Activated CD8-positive, alpha-beta T cell treated with anti-CD3 and anti-CD28 coated beads for 36 hours (primary cell): ENCODE results near the gene IRF2. TPM values are rescaled to one million over a fixed set of nuclear protein-coding genes. Genes with fewer than 3 reads are reported as not detected.

Experiments used
- ATAC-seq: fragments of 200-7000 bp; cut with Tn5 transposase; one replicate; pipeline ENCODE4 v1.10.0; 2021; ENCODE audit warnings: mild to moderate bottlenecking, moderate library complexity
- CTCF ChIA-PET: fragments of 350-600 bp; sonication (Branson Sonifier 250); formaldehyde crosslinking; loops from one replicate; lab custom pipeline; 2021; ENCODE audit warnings: antibody characterized with exemption; lab: Charles Lee
- POLR2A ChIA-PET: fragments of 350-600 bp; sonication (Branson Sonifier 250); formaldehyde crosslinking; loops from one replicate; lab custom pipeline; 2021; ENCODE audit warnings: antibody characterized with exemption; lab: Charles Lee
- DNase-seq: peaks from one replicate; pipeline ENCODE4 v3.0.0-alpha.2; 2020
- H3K27ac Mint-ChIP-seq: one replicate; pipeline ENCODE4 v1.8.0; 2021; ENCODE audit warnings: mild to moderate bottlenecking, mixed read lengths
- H3K27me3 Mint-ChIP-seq: one replicate; pipeline ENCODE4 v1.8.0; 2021; ENCODE audit warnings: mixed read lengths
- H3K36me3 Mint-ChIP-seq: one replicate; pipeline ENCODE4 v1.8.0; 2021; ENCODE audit warnings: low read depth, mixed read lengths
- H3K4me1 Mint-ChIP-seq: one replicate; pipeline ENCODE4 v1.8.0; 2021; ENCODE audit warnings: low read depth, mixed read lengths
- H3K4me3 Mint-ChIP-seq: one replicate; pipeline ENCODE4 v1.8.0; 2021; ENCODE audit warnings: mild to moderate bottlenecking, moderate library complexity, mixed read lengths
- H3K9me3 Mint-ChIP-seq: one replicate; pipeline ENCODE4 v1.8.0; 2021; ENCODE audit warnings: mixed read lengths
- intact Hi-C: fragments of 100-400 bp; cut with micrococcal nuclease; formaldehyde crosslinking; loops from one replicate; pipeline ENCODE4 v1.10.0; 2022
- total RNA-seq, 2 experiments: library from RNA; stranded (reverse); gene quantifications; one replicate each; pipeline ENCODE4 v1.2.3, GENCODE V29; 2021
- TF ChIP-seq, protein P1 (sequence below): fragments of 200-600 bp; IDR thresholded peaks from one replicate; pipeline ENCODE4 v1.8.0; 2022; ENCODE audit warnings: antibody characterized with exemption, mild to moderate bottlenecking

The IRF2 gene
- total RNA-seq, 2 experiments from 2014 or later: 48.1 to 56.4 TPM

DNA sequence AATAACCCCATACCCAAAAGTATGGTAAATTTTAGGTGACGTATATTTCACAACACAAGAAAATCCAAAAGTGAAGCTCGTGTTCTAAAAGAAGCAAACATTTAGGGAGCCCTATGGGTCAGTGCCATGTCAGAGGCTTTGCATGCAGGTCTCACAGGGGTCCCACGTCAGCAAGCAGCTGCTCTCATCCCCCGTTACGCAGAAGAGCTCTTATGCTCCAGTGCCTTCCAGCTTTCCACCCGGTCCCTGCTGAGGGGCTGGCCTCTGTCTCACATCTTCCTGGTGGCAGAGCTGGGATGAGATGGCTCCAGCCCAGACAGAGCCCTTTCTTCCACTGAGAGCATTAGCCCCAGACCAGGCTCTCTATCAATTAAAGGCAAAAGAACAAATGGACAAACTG lies 82.0 kb downstream of the IRF2 start:
- ATAC-seq (no peak), DNase-seq (no peak)
- no peak overlapping the region for H3K4me3 Mint-ChIP-seq
- H3K27ac Mint-ChIP-seq: no peak overlapping the region
- TF ChIP-seq, protein P1, sequence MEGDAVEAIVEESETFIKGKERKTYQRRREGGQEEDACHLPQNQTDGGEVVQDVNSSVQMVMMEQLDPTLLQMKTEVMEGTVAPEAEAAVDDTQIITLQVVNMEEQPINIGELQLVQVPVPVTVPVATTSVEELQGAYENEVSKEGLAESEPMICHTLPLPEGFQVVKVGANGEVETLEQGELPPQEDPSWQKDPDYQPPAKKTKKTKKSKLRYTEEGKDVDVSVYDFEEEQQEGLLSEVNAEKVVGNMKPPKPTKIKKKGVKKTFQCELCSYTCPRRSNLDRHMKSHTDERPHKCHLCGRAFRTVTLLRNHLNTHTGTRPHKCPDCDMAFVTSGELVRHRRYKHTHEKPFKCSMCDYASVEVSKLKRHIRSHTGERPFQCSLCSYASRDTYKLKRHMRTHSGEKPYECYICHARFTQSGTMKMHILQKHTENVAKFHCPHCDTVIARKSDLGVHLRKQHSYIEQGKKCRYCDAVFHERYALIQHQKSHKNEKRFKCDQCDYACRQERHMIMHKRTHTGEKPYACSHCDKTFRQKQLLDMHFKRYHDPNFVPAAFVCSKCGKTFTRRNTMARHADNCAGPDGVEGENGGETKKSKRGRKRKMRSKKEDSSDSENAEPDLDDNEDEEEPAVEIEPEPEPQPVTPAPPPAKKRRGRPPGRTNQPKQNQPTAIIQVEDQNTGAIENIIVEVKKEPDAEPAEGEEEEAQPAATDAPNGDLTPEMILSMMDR: no peak
- intact Hi-C loops: no loop called here
- H3K27me3 Mint-ChIP-seq: no peaks in the 10 kb centered on the region
- H3K9me3 Mint-ChIP-seq: no peaks in the 10 kb centered on the region
- peaks cover 13% of the 10 kb centered on the region for H3K4me1 Mint-ChIP-seq
- ChIA-PET CTCF (interaction anchor here (1.1 to 2.2 kb wide), 4 partner anchors 11 to 136 kb away, joined by 3 to 5 read pairs (median 4); no protein-coding TSS in a partner anchor), POLR2A (interaction anchor here (1.0 to 1.6 kb wide), 2 partner anchors 16 to 20 kb away, joined by 3 read pairs; no protein-coding TSS in a partner anchor)
- H3K36me3 Mint-ChIP-seq: peaks cover 71% of the 10 kb centered on the region

DNA sequence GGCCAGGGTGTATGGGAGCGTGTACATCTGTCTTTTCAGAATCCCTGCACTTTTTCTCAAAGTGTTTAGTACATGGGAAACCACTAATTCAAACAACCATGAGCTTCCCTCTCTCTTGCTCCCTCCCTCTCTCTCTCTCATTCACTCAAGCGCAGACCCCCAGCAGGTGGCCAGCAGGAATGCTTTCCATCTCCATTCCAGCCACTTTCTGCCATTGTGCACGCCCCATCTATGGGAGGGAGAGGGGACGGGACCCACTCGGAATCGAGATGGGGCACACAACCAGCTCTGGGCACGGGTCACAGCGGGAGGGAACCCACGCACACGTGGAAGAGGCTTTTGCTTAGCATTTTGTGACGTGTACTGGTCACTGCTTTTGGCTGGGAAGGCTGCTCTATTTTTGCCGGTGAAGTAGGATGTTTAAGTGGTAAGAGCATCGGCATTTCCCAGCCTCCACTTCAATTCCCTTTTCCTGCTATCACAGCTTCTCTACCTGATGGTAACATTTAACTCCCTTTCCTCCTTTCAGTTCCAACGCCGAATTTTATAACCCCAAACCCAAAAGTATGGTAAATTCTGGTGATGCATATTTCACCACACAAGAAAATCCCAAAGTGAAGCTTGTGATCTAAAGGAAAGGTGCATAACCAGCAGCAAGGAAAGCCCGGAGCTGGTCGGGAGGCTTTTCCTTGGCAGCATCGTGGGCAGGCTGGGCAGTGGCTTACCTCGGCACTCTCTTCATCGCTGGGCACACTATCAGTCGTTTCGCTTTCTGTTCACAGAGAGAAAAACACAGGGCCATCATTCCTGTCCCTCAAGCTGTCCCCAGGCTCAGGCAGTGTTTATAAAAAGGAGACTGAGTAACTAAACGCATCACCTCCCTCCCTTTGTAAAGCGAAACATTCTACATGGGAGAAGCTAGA lies 84.1 kb downstream of the IRF2 start:
- Mint-ChIP-seq H3K27ac (no peak overlapping the region), H3K9me3 (no peaks in the 10 kb centered on the region), H3K27me3 (no peaks in the 10 kb centered on the region), H3K4me3 (no peak overlapping the region), H3K4me1 (peaks cover 20% of the 10 kb centered on the region), H3K36me3 (peaks cover 65% of the 10 kb centered on the region)
- ChIA-PET POLR2A (interaction anchor here (1.3 kb wide), 1 partner anchor 9 kb away, joined by 3 read pairs; no protein-coding TSS in a partner anchor), CTCF (interaction anchor here (0.8 to 1.3 kb wide), 3 partner anchors 9 to 126 kb away, joined by 3 to 7 read pairs (median 3); no protein-coding TSS in a partner anchor)
- TF ChIP-seq, protein P1: no peak
- intact Hi-C loops: no loop called here
- no peak for DNase-seq
- ATAC-seq: no peak

DNA sequence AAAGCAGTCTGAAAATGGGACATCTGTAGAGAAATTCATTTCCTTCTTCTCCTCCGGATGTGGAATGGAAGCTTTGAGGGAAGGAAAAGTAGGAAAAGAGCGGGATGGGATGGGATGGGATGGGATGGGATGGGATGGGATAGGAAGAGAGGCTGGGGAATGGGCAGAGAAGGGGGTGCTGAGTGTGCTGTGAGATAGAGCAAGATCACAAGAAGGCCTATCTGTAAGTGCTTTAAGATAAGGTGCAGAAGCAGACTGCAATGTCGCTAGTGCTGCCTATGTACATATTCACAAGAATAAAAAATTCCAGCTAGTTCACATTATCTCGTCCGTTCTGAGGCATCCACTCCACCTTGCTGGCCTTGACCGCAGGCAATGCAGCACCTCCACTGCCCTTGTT lies 86.2 kb downstream of the IRF2 start:
- ChIA-PET POLR2A (interaction anchor here (1.2 kb wide), 1 partner anchor 11 kb away, joined by 4 read pairs; no protein-coding TSS in a partner anchor), CTCF (interaction anchor here (0.7 to 1.6 kb wide), 2 partner anchors 20 to 221 kb away, joined by 3 to 4 read pairs; no protein-coding TSS in a partner anchor)
- TF ChIP-seq, protein P1: no peak
- Mint-ChIP-seq H3K9me3 (no peaks in the 10 kb centered on the region), H3K27ac (no peak overlapping the region), H3K27me3 (no peaks in the 10 kb centered on the region), H3K4me3 (no peak overlapping the region), H3K36me3 (peaks cover 52% of the 10 kb centered on the region), H3K4me1 (peaks cover 34% of the 10 kb centered on the region)
- ATAC-seq (no peak), DNase-seq (no peak)
- intact Hi-C loops: no loop called here

DNA sequence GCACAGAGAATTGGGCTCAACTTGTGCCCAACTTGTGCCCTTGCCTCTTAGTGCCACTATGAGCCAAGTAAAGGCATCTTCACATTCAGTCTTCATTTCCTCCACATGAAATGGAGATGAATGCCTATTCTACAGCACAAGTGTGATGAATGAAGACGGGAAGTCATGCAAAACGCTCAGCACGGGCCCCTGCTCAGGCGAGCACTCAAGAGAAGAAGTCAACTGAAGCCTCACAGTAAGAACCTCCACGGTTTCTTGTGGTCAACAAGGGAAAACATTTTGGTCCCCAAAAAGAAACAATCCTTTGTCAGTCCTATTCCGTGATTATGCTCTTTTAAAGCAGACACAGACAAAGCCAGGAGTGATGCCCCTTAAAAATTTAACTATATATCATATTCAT lies 87.0 kb downstream of the IRF2 start:
- Mint-ChIP-seq H3K27ac (no peak overlapping the region), H3K4me1 (peaks cover 42% of the 10 kb centered on the region), H3K9me3 (no peaks in the 10 kb centered on the region), H3K36me3 (peaks cover 44% of the 10 kb centered on the region), H3K27me3 (no peaks in the 10 kb centered on the region), H3K4me3 (no peak overlapping the region)
- no peak for ATAC-seq
- intact Hi-C loops: no loop called here
- TF ChIP-seq, protein P1: no peak
- no peak for DNase-seq
- CTCF ChIA-PET: interaction anchor here (1.6 kb wide), 1 partner anchor 21 kb away, joined by 3 read pairs; no protein-coding TSS in a partner anchor
- POLR2A ChIA-PET: interaction anchor here (1.2 kb wide), 1 partner anchor 12 kb away, joined by 4 read pairs; no protein-coding TSS in a partner anchor
